Embryonic facial prominence (tissue), 1 donor: ENCODE results near the gene EVI5.
"Not testable (repeated sequence)": the region's sequence is repeated elsewhere in the genome, so short reads cannot be mapped to it uniquely, and the experiment has no call there.

Experiments
- DNase-seq: peaks from one replicate; pipeline ENCODE4 v3.0.0-alpha.2; 2016; ENCODE audit errors: extremely low spot score

EVI5 gene

GRCh38 chr1:92695104-92695503, 89.8 kb downstream of the EVI5 start:
- DNase-seq, result no peak

- DNase-seq, result no peak
Measured at GRCh38 chr1:92691925-92692324, 93.0 kb downstream of the EVI5 start.

- no peak for DNase-seq
Measured at GRCh38 chr1:92690212-92690906, 94.5 kb downstream of the EVI5 start.

- DNase-seq, result no peak
Measured at GRCh38 chr1:92679980-92680379, 104.9 kb downstream of the EVI5 start.

- no peak for DNase-seq
Measured at GRCh38 chr1:92663775-92664174, 121.1 kb downstream of the EVI5 start.

- DNase-seq, result no peak
Measured at GRCh38 chr1:92662048-92662447, 122.9 kb downstream of the EVI5 start.

- DNase-seq, result no peak
Measured at GRCh38 chr1:92657701-92658100, 127.2 kb downstream of the EVI5 start.

- no peak for DNase-seq
Measured at GRCh38 chr1:92655197-92655801, 129.6 kb downstream of the EVI5 start.

GRCh38 chr1:92653605-92654381, 131.1 kb downstream of the EVI5 start:
- DNase-seq, result no peak

- DNase-seq, result not testable (repeated sequence)
Measured at GRCh38 chr1:92640686-92641085, 144.2 kb downstream of the EVI5 start.

- DNase-seq, result no peak
Measured at GRCh38 chr1:92638498-92638897, 146.4 kb downstream of the EVI5 start.

GRCh38 chr1:92635203-92635602, 149.7 kb downstream of the EVI5 start:
- not testable (repeated sequence) for DNase-seq

GRCh38 chr1:92623187-92623778, 161.6 kb downstream of the EVI5 start:
- no peak for DNase-seq

- DNase-seq, result no peak
Measured at GRCh38 chr1:92619466-92620189, 165.3 kb downstream of the EVI5 start.

- no peak for DNase-seq
Measured at GRCh38 chr1:92601044-92601443, 183.9 kb downstream of the EVI5 start.

GRCh38 chr1:92599184-92599583, 185.7 kb downstream of the EVI5 start:
- no peak for DNase-seq

- not testable (repeated sequence) for DNase-seq
Measured at GRCh38 chr1:92589361-92589760, 195.5 kb downstream of the EVI5 start.

- DNase-seq, result no peak
Measured at GRCh38 chr1:92587445-92587844, 197.5 kb downstream of the EVI5 start.

- no peak for DNase-seq
Measured at GRCh38 chr1:92585831-92586230, 199.1 kb downstream of the EVI5 start.

- DNase-seq, result not testable (repeated sequence)
Measured at GRCh38 chr1:92584810-92585209, 200.1 kb downstream of the EVI5 start.

- no peak for DNase-seq
Measured at GRCh38 chr1:92583821-92584760, 200.8 kb downstream of the EVI5 start.
